Neural progenitor cell (in vitro differentiated cells): ENCODE results near the gene KRT79. TPM values are rescaled to one million over a fixed set of nuclear protein-coding genes. Genes with fewer than 3 reads are reported as not detected.

Experiments used
- DNase-seq: peaks from one replicate; pipeline ENCODE4 v3.0.0-alpha.2; 2016; ENCODE audit warnings: low spot score
- H2AFZ ChIP-seq: fragments of 200-600 bp; sonication (generic); replicated peaks from 2 replicates; pipeline ENCODE4 v1.6.1; 2016; ENCODE audit warnings: antibody characterized with exemption
- H3F3A ChIP-seq: fragments of 200-600 bp; sonication (generic); 2 replicates; pipeline ENCODE4 v1.6.1; 2016; ENCODE audit warnings: antibody characterized with exemption, low read depth
- H3K27ac ChIP-seq: fragments of 200-600 bp; sonication (generic); 2 replicates; pipeline ENCODE4 v1.5.1; 2016; ENCODE audit warnings: mild to moderate bottlenecking
- H3K27me3 ChIP-seq: fragments of 200-600 bp; sonication (generic); 2 replicates; pipeline ENCODE4 v1.6.1; 2016; ENCODE audit warnings: mild to moderate bottlenecking, moderate library complexity
- H3K36me3 ChIP-seq: fragments of 200-600 bp; sonication (generic); 2 replicates; pipeline ENCODE4 v1.5.1; 2016
- H3K4me1 ChIP-seq: fragments of 200-600 bp; sonication (generic); 2 replicates; pipeline ENCODE4 v1.6.1; 2016; ENCODE audit warnings: mixed run types
- H3K4me2 ChIP-seq: fragments of 200-600 bp; sonication (generic); 2 replicates; pipeline ENCODE4 v1.6.1; 2016
- H3K4me3 ChIP-seq: fragments of 200-600 bp; sonication (generic); 2 replicates; pipeline ENCODE4 v1.5.1; 2016
- H3K79me2 ChIP-seq: fragments of 200-600 bp; sonication (generic); 2 replicates; pipeline ENCODE4 v1.6.1; 2016; ENCODE audit warnings: low read depth
- H3K9ac ChIP-seq: fragments of 200-600 bp; sonication (generic); 2 replicates; pipeline ENCODE4 v1.6.1; 2016
- H3K9me3 ChIP-seq: fragments of 200-600 bp; sonication (generic); 2 replicates; pipeline ENCODE4 v1.5.1; 2016; ENCODE audit warnings: low read depth
- H4K20me1 ChIP-seq: fragments of 200-600 bp; sonication (generic); 2 replicates; pipeline ENCODE4 v1.6.1; 2016; ENCODE audit warnings: low read depth
- H3K27ac Mint-ChIP-seq: 3 replicates; pipeline ENCODE4 v1.8.0; 2021; ENCODE audit warnings: mixed read lengths
- H3K27me3 Mint-ChIP-seq: 2 replicates; pipeline ENCODE4 v1.8.0; 2022; ENCODE audit warnings: low read depth, mild to moderate bottlenecking, inconsistent platforms, moderate library complexity, mixed read lengths; ENCODE audit not compliant: insufficient read depth
- H3K36me3 Mint-ChIP-seq: 3 replicates; pipeline ENCODE4 v1.8.0; 2021; ENCODE audit warnings: mixed read lengths
- H3K4me1 Mint-ChIP-seq: 3 replicates; pipeline ENCODE4 v1.8.0; 2021; ENCODE audit warnings: mixed read lengths
- H3K4me3 Mint-ChIP-seq: 3 replicates; pipeline ENCODE4 v1.8.0; 2021; ENCODE audit warnings: mild to moderate bottlenecking, moderate library complexity, mixed read lengths
- H3K9me3 Mint-ChIP-seq: 3 replicates; pipeline ENCODE4 v1.8.0; 2020; ENCODE audit warnings: mixed read lengths
- EZH2 ChIP-seq: fragments of 200-600 bp; sonication (generic); IDR thresholded peaks from 2 replicates; pipeline ENCODE4 v1.6.1; 2017; ENCODE audit warnings: antibody characterized with exemption, mild to moderate bottlenecking, moderate library complexity
- EZH2phosphoT487 ChIP-seq: fragments of 200-600 bp; sonication (generic); IDR thresholded peaks from 2 replicates; pipeline ENCODE4 v1.6.1; 2017; ENCODE audit warnings: antibody characterized with exemption
- total RNA-seq: library from RNA; depleted of rRNA; stranded (reverse); fragments of >200 nt; gene quantifications from 2 replicates; pipeline ENCODE4 v1.2.3, GENCODE V29; 2015; ENCODE audit warnings: low replicate concordance
- TF ChIP-seq, protein P1 (sequence below): fragments of 200-600 bp; sonication (generic); IDR thresholded peaks from 2 replicates; pipeline ENCODE4 v1.5.1; 2017; ENCODE audit warnings: antibody characterized with exemption, mild to moderate bottlenecking

Gene KRT79
- total RNA-seq, 1 donor from 2014 or later, result not detected

DNA sequence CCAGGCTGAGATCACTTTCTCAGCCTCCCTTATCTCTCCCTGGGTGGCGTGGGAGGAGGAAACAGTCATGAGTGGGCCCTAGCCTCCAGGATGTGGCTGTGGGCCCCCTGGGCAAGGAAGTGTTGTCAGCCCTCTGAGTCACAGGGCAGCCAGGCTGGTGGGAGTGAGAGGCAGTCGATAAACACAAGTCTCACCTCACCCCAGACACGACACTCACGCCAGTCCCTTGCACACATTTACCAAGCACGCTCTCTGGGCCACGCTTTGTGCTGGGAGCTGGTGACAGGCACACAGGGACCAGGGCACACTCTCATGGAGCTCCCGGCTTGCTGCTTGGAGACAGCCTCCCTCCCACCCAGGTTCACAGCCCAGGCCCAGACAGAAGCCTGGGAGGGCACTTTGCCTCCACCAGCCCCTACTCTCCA lies 1.9 kb upstream of the KRT79 start:
- TF ChIP-seq, protein P1, sequence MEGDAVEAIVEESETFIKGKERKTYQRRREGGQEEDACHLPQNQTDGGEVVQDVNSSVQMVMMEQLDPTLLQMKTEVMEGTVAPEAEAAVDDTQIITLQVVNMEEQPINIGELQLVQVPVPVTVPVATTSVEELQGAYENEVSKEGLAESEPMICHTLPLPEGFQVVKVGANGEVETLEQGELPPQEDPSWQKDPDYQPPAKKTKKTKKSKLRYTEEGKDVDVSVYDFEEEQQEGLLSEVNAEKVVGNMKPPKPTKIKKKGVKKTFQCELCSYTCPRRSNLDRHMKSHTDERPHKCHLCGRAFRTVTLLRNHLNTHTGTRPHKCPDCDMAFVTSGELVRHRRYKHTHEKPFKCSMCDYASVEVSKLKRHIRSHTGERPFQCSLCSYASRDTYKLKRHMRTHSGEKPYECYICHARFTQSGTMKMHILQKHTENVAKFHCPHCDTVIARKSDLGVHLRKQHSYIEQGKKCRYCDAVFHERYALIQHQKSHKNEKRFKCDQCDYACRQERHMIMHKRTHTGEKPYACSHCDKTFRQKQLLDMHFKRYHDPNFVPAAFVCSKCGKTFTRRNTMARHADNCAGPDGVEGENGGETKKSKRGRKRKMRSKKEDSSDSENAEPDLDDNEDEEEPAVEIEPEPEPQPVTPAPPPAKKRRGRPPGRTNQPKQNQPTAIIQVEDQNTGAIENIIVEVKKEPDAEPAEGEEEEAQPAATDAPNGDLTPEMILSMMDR, result no peak
- TF ChIP-seq EZH2 (no peak), EZH2phosphoT487 (no peak)
- no peaks in the 10 kb centered on the region for H3K79me2 ChIP-seq
- no peak for DNase-seq
- no peaks in the 10 kb centered on the region for H3F3A ChIP-seq
- H2AFZ ChIP-seq, result no peak overlapping the region
- H3K27me3 ChIP-seq, result no peaks in the 10 kb centered on the region
- H3K27ac ChIP-seq, result no peak overlapping the region
- Mint-ChIP-seq H3K4me3 (no peak overlapping the region), H3K36me3 (no peaks in the 10 kb centered on the region), H3K9me3 (no peaks in the 10 kb centered on the region), H3K27me3 (peaks cover 14% of the 10 kb centered on the region), H3K27ac (peak overlapping the region; percentile 91), H3K4me1 (peaks cover 42% of the 10 kb centered on the region)
- H3K36me3 ChIP-seq, result no peaks in the 10 kb centered on the region
- H3K4me3 ChIP-seq, result no peak overlapping the region
- H3K4me2 ChIP-seq, result no peak overlapping the region
- H3K4me1 ChIP-seq, result peaks cover 5% of the 10 kb centered on the region
- H4K20me1 ChIP-seq, result no peaks in the 10 kb centered on the region
- H3K9me3 ChIP-seq, result no peaks in the 10 kb centered on the region
- no peak overlapping the region for H3K9ac ChIP-seq

DNA sequence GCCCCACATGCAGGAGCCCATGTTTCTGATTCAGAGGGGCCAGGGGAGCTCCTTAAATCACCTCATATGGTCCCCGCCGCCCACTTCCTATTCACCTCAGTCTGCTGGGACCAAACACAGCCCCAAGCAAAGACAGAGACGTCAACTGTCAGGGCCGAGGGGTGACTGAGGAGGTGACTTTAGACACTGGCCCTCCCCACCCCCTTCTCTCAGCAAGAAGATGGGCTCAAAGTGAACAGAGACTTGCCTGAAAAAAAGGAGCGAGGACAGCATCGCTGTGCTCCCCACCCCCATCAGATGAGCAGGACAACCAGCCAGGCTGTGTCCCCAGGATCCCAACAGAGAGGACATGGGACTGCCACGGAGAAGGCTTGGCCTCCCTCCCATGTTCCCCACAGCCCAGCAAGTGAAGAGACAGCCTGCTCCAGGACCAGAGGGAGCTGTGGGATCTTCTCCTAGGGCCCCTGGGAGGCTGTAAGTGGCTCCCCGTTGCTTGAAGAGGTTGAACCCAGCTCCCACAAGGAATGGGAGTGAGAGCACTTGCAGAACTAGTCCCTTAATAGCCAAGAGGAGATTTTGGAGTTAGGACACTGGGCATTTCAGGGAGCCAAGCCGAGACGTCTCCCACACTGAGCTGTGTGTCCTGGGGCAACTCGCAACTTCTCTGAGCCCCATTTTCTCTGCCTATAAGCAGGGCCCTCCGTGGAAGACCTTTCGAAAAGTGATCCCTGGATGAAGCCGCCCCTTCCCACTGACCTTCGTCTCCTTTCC lies 1.3 kb upstream of the KRT79 start:
- Histone ChIP-seq H3K4me1 (peaks cover 5% of the 10 kb centered on the region), H2AFZ (no peak overlapping the region), H3K9me3 (no peaks in the 10 kb centered on the region), H3K36me3 (no peaks in the 10 kb centered on the region), H3K4me3 (no peak overlapping the region), H4K20me1 (no peaks in the 10 kb centered on the region), H3K27me3 (no peaks in the 10 kb centered on the region), H3K79me2 (no peaks in the 10 kb centered on the region), H3F3A (no peaks in the 10 kb centered on the region), H3K27ac (no peak overlapping the region), H3K9ac (no peak overlapping the region), H3K4me2 (no peak overlapping the region)
- Mint-ChIP-seq H3K4me3 (no peak overlapping the region), H3K36me3 (no peaks in the 10 kb centered on the region), H3K9me3 (no peaks in the 10 kb centered on the region), H3K27ac (peak overlapping the region; percentile 91), H3K4me1 (peaks cover 42% of the 10 kb centered on the region), H3K27me3 (peaks cover 14% of the 10 kb centered on the region)
- TF ChIP-seq, protein P1, result no peak
- TF ChIP-seq EZH2 (no peak), EZH2phosphoT487 (no peak)
- DNase-seq, result no peak

DNA sequence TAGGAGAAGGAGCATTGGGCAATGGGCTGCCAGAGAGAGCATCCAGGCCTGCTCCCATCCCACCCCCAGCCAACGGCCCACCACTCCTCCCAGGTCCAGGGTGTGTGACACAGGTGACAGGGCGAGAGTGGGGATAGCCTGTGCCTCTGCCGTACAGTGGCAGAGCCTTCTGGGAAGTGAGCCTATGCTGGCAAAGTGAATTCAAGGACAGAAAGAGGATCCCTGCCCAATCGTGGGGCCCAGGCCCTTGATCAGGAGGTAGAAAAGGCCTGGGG lies 553 bp upstream of the KRT79 start:
- H3K27me3 ChIP-seq, result no peaks in the 10 kb centered on the region
- no peak overlapping the region for H3K4me3 ChIP-seq
- H3K27ac ChIP-seq, result no peak overlapping the region
- DNase-seq, result no peak
- H3F3A ChIP-seq, result no peaks in the 10 kb centered on the region
- no peaks in the 10 kb centered on the region for H3K9me3 Mint-ChIP-seq
- H3K27ac Mint-ChIP-seq, result no peak overlapping the region
- H3K9me3 ChIP-seq, result no peaks in the 10 kb centered on the region
- H2AFZ ChIP-seq, result no peak overlapping the region
- H3K27me3 Mint-ChIP-seq, result peaks cover 14% of the 10 kb centered on the region
- peaks cover 40% of the 10 kb centered on the region for H3K4me1 Mint-ChIP-seq
- H3K36me3 Mint-ChIP-seq, result no peaks in the 10 kb centered on the region
- H4K20me1 ChIP-seq, result no peaks in the 10 kb centered on the region
- H3K4me1 ChIP-seq, result peaks cover 5% of the 10 kb centered on the region
- no peak overlapping the region for H3K9ac ChIP-seq
- H3K79me2 ChIP-seq, result no peaks in the 10 kb centered on the region
- no peak overlapping the region for H3K4me3 Mint-ChIP-seq
- no peaks in the 10 kb centered on the region for H3K36me3 ChIP-seq
- no peak for TF ChIP-seq EZH2
- TF ChIP-seq EZH2phosphoT487, result no peak
- TF ChIP-seq, protein P1, result no peak
- H3K4me2 ChIP-seq, result no peak overlapping the region
